Breast epithelium (tissue), 3 donors: ENCODE measurements around the gene IGFN1.

Source experiments
- POLR2A ChIP-seq: fragments of 450-650 bp; IDR thresholded peaks from one replicate; pipeline ENCODE4 v1.6.1; 2016; ENCODE audit warnings: antibody characterized with exemption, mild to moderate bottlenecking, moderate library complexity
- POLR2AphosphoS5 ChIP-seq, 3 donors: sonication (generic); formaldehyde crosslinking; IDR thresholded peaks; one replicate each; pipeline ENCODE4 v1.6.1; 2017; ENCODE audit warnings: antibody characterized with exemption in 3 of 3
- TF ChIP-seq, protein P1 (sequence below), 3 donors: fragments of 450-650 bp; IDR thresholded peaks; one replicate each; pipeline ENCODE4 v1.5.1; 2016 to 2017; ENCODE audit warnings: antibody characterized with exemption in 3 of 3, mild to moderate bottlenecking in 3 of 3, moderate library complexity in 3 of 3

DNA sequence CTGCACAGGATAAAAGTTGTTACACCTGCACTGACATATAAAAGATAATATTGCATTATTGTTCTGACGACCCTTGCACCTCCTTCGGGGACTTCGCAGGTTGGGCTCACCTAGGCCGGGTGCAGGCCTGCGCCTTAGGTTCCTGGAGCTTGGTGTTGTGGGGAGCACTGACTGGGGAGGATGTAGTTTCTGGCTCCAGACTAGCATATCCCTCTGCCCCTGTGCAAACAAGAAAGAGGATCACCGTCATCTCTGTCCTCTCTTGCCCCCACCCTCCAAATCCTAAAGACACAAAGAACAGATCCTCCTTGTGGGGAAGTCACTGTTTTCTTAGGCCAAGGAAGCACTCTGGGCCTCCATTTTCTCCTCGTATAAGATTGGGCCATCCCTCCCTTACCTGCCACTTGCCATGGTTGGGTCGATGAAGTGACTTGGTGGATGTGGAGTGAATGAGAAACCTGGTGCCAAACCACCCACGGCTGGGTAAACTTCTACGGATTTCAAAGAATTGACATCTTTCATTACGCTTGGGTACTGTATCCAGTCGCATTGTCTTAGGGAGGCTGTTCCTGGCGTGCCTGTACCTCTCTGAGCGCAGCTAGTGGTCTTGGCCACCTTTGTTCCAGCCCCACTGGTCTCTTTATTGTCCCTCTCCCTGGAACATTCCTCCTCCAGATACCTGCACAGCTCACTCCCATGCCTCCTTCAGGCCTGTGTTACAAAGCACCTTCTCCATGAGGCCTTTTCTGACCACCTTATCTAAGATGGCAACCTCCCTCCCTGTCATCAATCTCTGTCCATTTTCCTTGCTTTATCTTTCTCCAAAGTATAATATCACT, 58.3 kb downstream of the IGFN1 start:
- TF ChIP-seq, protein P1, sequence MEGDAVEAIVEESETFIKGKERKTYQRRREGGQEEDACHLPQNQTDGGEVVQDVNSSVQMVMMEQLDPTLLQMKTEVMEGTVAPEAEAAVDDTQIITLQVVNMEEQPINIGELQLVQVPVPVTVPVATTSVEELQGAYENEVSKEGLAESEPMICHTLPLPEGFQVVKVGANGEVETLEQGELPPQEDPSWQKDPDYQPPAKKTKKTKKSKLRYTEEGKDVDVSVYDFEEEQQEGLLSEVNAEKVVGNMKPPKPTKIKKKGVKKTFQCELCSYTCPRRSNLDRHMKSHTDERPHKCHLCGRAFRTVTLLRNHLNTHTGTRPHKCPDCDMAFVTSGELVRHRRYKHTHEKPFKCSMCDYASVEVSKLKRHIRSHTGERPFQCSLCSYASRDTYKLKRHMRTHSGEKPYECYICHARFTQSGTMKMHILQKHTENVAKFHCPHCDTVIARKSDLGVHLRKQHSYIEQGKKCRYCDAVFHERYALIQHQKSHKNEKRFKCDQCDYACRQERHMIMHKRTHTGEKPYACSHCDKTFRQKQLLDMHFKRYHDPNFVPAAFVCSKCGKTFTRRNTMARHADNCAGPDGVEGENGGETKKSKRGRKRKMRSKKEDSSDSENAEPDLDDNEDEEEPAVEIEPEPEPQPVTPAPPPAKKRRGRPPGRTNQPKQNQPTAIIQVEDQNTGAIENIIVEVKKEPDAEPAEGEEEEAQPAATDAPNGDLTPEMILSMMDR (IDR thresholded peaks at IDR 0.05): no peak
- no peak for TF ChIP-seq POLR2A
- no peak for TF ChIP-seq POLR2AphosphoS5 (IDR thresholded peaks at IDR 0.05)
